ENCODE data around the gene MORN1. TPM values are rescaled to one million over a fixed set of nuclear protein-coding genes. Genes with fewer than 3 reads are reported as not detected.

Gene MORN1
- total and polyA plus RNA-seq, 4 donors, result 2.3 to 6.9 (median 3.6) TPM

DNA sequence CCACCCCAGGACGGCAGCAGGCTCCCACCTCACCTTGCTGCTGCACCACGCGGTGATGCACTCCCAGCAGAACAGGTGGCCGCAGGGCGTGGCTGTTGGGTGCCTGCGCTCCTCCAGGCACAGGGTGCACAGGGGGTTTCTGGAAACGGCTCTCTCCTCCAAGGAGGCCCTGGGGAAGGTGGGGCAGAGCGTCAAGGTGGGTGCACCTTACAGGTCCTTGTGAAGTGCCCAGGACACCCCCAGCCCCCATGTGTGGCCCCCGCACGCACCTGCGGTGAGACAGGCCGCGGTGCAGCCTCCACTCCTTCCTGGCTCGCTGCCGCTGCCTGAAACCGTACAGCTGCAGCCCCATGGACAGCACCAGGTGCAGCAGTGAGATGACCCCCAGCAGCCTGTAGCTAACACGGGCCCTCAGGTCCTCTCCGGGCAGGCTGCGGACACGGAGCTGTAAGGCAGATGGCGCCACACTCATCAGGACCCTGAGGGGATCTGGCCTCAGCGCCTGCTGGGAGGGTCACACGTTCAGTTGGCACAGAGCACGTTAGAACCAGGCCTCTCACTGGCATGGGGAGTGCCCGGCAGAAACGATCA lies 15.2 kb upstream of the MORN1 start:
- Histone ChIP-seq H3K9ac (ENCODE audit: low read depth in 1 of 2, low read length in 2 of 2) (no peak overlapping the region), H3K27ac (ENCODE audit: low read depth in 1 of 2, low read length in 2 of 2) (no peak overlapping the region), H3K4me3 (ENCODE audit: low read depth in 1 of 3, low read length in 3 of 3) (no peak overlapping the region), H3K9me3 (ENCODE audit: control insufficient read depth in 4 of 4, low read length in 3 of 4) (no peaks in the 10 kb centered on the region), H3K36me3 (ENCODE audit: control insufficient read depth in 4 of 4, insufficient read depth in 3 of 4, low read depth in 1 of 4, low read length in 3 of 4) (peaks cover 8 to 41% (median 20%) of the 10 kb centered on the region in 4 donors), H3K27me3 (ENCODE audit: control insufficient read depth in 4 of 4, insufficient read depth in 4 of 4, low read length in 3 of 4) (no peaks in the 10 kb centered on the region), H3K4me1 (ENCODE audit: control insufficient read depth in 4 of 4, insufficient read depth in 4 of 4, low read length in 3 of 4) (peaks cover 9 to 53% (median 43%) of the 10 kb centered on the region in 4 donors)
- TF ChIP-seq, protein P1, sequence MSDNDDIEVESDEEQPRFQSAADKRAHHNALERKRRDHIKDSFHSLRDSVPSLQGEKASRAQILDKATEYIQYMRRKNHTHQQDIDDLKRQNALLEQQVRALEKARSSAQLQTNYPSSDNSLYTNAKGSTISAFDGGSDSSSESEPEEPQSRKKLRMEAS (IDR thresholded peaks at IDR 0.05), result no peak
- no peak for TF ChIP-seq HNF4G (IDR thresholded peaks at IDR 0.05)
- TF ChIP-seq ATF3 (IDR thresholded peaks at IDR 0.05), result no peak
- TF ChIP-seq YY1 (IDR thresholded peaks at IDR 0.05), result no peak
- TF ChIP-seq, protein P2, sequence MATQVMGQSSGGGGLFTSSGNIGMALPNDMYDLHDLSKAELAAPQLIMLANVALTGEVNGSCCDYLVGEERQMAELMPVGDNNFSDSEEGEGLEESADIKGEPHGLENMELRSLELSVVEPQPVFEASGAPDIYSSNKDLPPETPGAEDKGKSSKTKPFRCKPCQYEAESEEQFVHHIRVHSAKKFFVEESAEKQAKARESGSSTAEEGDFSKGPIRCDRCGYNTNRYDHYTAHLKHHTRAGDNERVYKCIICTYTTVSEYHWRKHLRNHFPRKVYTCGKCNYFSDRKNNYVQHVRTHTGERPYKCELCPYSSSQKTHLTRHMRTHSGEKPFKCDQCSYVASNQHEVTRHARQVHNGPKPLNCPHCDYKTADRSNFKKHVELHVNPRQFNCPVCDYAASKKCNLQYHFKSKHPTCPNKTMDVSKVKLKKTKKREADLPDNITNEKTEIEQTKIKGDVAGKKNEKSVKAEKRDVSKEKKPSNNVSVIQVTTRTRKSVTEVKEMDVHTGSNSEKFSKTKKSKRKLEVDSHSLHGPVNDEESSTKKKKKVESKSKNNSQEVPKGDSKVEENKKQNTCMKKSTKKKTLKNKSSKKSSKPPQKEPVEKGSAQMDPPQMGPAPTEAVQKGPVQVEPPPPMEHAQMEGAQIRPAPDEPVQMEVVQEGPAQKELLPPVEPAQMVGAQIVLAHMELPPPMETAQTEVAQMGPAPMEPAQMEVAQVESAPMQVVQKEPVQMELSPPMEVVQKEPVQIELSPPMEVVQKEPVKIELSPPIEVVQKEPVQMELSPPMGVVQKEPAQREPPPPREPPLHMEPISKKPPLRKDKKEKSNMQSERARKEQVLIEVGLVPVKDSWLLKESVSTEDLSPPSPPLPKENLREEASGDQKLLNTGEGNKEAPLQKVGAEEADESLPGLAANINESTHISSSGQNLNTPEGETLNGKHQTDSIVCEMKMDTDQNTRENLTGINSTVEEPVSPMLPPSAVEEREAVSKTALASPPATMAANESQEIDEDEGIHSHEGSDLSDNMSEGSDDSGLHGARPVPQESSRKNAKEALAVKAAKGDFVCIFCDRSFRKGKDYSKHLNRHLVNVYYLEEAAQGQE (IDR thresholded peaks at IDR 0.05), result no peak
- no peak for TF ChIP-seq SP1 (IDR thresholded peaks at IDR 0.05)
- no peak for TF ChIP-seq NR2F2 (IDR thresholded peaks at IDR 0.05)
- TF ChIP-seq, protein P3, sequence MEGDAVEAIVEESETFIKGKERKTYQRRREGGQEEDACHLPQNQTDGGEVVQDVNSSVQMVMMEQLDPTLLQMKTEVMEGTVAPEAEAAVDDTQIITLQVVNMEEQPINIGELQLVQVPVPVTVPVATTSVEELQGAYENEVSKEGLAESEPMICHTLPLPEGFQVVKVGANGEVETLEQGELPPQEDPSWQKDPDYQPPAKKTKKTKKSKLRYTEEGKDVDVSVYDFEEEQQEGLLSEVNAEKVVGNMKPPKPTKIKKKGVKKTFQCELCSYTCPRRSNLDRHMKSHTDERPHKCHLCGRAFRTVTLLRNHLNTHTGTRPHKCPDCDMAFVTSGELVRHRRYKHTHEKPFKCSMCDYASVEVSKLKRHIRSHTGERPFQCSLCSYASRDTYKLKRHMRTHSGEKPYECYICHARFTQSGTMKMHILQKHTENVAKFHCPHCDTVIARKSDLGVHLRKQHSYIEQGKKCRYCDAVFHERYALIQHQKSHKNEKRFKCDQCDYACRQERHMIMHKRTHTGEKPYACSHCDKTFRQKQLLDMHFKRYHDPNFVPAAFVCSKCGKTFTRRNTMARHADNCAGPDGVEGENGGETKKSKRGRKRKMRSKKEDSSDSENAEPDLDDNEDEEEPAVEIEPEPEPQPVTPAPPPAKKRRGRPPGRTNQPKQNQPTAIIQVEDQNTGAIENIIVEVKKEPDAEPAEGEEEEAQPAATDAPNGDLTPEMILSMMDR (IDR thresholded peaks at IDR 0.05; ENCODE audit: low read depth, low read length, missing input control), result no peak
- TF ChIP-seq RXRA (IDR thresholded peaks at IDR 0.05), result no peak
- no peak for TF ChIP-seq HNF4A (conservative IDR thresholded peaks at IDR 0.05)
- TF ChIP-seq FOXA1 (IDR thresholded peaks at IDR 0.05), result no peak
- TF ChIP-seq JUND (IDR thresholded peaks at IDR 0.05), result no peak
- no peak for TF ChIP-seq TAF1 (conservative IDR thresholded peaks at IDR 0.05)
- TF ChIP-seq FOXA2 (IDR thresholded peaks at IDR 0.05), result no peak
- no peak for TF ChIP-seq RAD21 (IDR thresholded peaks at IDR 0.05)
- no peak for TF ChIP-seq ZBTB33 (IDR thresholded peaks at IDR 0.05)
- no peak for TF ChIP-seq GABPA (IDR thresholded peaks at IDR 0.05 in 1 of 2, conservative IDR thresholded peaks at IDR 0.05 in 1 of 2)
- WGBS, result 82% methylated on average over 26 of the region's 26 CpGs
- DNase-seq (ENCODE audit: low spot score), result no peak

All from liver (tissue), 9 donors.